ENCODE results near the gene ENHO. TPM values are rescaled to one million over a fixed set of nuclear protein-coding genes. Genes with fewer than 3 reads are reported as not detected.

ENHO gene
- total RNA-seq, 4 donors from 2014 or later, result 0.50 to 2.0 (median 1.1) TPM; not detected in 1

DNA sequence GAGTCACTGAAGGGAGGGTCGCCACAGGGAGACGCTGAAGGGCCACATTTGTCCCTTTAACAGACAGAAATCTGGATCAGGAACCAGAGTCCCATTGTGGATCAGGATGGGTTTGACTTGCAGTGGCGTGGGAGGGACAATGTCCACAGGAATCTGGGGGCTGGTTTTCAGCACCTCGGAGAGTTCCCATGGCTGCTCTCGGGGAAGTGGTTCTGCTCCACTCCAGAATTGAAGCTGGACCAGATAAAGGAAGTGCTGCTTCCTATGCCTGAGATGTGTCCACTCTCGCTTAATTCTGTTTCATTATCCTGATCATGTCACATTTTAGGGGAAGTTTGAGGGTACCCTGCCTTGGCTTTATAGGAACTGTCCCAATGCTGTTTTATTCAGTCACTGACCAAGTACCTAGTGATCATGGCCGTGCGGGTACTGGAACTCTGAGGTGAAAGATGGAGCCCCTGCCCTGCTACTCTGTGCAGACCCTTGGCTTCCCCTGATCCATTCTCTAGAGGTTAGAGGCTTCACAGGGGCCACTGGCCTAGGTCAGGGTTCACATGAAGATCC lies 28.7 kb downstream of the ENHO start:
- whole genome bisulfite sequencing, result 28% methylated on average over 8 of the region's 8 CpGs
- no peaks in the 10 kb centered on the region for H3K4me1 ChIP-seq
- H3K4me3 ChIP-seq, result no peak overlapping the region
- peaks cover 0 to 12% (median 0%) of the 10 kb centered on the region in 4 donors for H3K27me3 ChIP-seq
- no peaks in the 10 kb centered on the region for H3K9me3 ChIP-seq
- H3K36me3 ChIP-seq, result no peaks in the 10 kb centered on the region
- intact Hi-C loops (cut with DNase I), result no loop called here
- no peak overlapping the region for H3K27ac ChIP-seq (replicated peaks in 1 of 4)
- no peak for TF ChIP-seq POLR2AphosphoS5 (IDR thresholded peaks at IDR 0.05)
- no peak for TF ChIP-seq EP300 (IDR thresholded peaks at IDR 0.05)
- no peak for TF ChIP-seq POLR2A (IDR thresholded peaks at IDR 0.05; ENCODE audit: low read depth)
- TF ChIP-seq, protein P1, sequence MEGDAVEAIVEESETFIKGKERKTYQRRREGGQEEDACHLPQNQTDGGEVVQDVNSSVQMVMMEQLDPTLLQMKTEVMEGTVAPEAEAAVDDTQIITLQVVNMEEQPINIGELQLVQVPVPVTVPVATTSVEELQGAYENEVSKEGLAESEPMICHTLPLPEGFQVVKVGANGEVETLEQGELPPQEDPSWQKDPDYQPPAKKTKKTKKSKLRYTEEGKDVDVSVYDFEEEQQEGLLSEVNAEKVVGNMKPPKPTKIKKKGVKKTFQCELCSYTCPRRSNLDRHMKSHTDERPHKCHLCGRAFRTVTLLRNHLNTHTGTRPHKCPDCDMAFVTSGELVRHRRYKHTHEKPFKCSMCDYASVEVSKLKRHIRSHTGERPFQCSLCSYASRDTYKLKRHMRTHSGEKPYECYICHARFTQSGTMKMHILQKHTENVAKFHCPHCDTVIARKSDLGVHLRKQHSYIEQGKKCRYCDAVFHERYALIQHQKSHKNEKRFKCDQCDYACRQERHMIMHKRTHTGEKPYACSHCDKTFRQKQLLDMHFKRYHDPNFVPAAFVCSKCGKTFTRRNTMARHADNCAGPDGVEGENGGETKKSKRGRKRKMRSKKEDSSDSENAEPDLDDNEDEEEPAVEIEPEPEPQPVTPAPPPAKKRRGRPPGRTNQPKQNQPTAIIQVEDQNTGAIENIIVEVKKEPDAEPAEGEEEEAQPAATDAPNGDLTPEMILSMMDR (IDR thresholded peaks at IDR 0.05), result no peak
- DNase-seq (ENCODE audit: extremely low spot score), result no peak

GRCh38 chr9:34492051-34492450 lies 30.7 kb downstream of the ENHO start:
- Histone ChIP-seq H3K9me3 (no peaks in the 10 kb centered on the region), H3K4me1 (no peaks in the 10 kb centered on the region), H3K27me3 (peaks cover 0 to 12% (median 0%) of the 10 kb centered on the region in 4 donors), H3K4me3 (no peak overlapping the region), H3K27ac (replicated peaks in 1 of 4) (no peak overlapping the region), H3K36me3 (no peaks in the 10 kb centered on the region)
- intact Hi-C loops (cut with DNase I), result no loop called here
- TF ChIP-seq POLR2A (IDR thresholded peaks at IDR 0.05; ENCODE audit: low read depth) (no peak), POLR2AphosphoS5 (IDR thresholded peaks at IDR 0.05) (no peak), EP300 (IDR thresholded peaks at IDR 0.05) (no peak)
- TF ChIP-seq, protein P1 (IDR thresholded peaks at IDR 0.05), result no peak
- 35% methylated on average over 2 of the region's 2 CpGs for WGBS
- DNase-seq (ENCODE audit: extremely low spot score), result no peak

- intact Hi-C loops (cut with DNase I), result no loop called here
- TF ChIP-seq POLR2A (IDR thresholded peaks at IDR 0.05; ENCODE audit: low read depth) (no peak), EP300 (IDR thresholded peaks at IDR 0.05) (no peak), POLR2AphosphoS5 (IDR thresholded peaks at IDR 0.05) (no peak)
- TF ChIP-seq, protein P1 (IDR thresholded peaks at IDR 0.05), result no peak
- 66% methylated on average over 2 of the region's 2 CpGs for WGBS
- peaks cover 0 to 12% (median 0%) of the 10 kb centered on the region in 4 donors for H3K27me3 ChIP-seq
- no peak overlapping the region for H3K27ac ChIP-seq (replicated peaks in 1 of 4)
- H3K36me3 ChIP-seq, result no peaks in the 10 kb centered on the region
- H3K4me3 ChIP-seq, result no peak overlapping the region
- DNase-seq (ENCODE audit: extremely low spot score), result no peak
- no peaks in the 10 kb centered on the region for H3K4me1 ChIP-seq
- no peaks in the 10 kb centered on the region for H3K9me3 ChIP-seq
These were observed 31.2 kb downstream of the ENHO start for GRCh38 chr9:34491596-34491995.

DNA sequence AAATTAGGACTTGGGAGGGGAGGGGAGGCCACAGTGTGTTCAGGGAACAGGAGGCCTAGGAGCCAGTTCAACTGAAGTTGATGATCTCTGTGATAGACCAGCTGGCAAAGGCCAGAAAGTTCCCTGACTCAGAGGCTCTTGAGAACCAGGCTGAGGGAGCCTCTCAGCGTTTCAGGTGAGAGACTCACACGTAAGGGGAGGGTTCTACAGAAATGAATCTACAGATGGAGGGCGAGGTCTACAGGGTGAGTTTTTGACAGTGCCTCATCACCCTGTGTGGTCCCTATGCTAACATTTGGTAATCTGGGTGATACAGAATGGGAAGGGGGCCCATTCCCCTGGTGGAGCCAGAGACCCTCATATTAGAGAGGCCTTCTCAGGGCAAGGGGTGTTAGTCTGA lies 32.0 kb downstream of the ENHO start:
- peaks cover 0 to 12% (median 0%) of the 10 kb centered on the region in 4 donors for H3K27me3 ChIP-seq
- DNase-seq (ENCODE audit: extremely low spot score), result no peak
- 63% methylated on average over 3 of the region's 3 CpGs for WGBS
- no peaks in the 10 kb centered on the region for H3K9me3 ChIP-seq
- no peak for TF ChIP-seq POLR2AphosphoS5 (IDR thresholded peaks at IDR 0.05)
- TF ChIP-seq, protein P1 (IDR thresholded peaks at IDR 0.05), result no peak
- no peak for TF ChIP-seq POLR2A (IDR thresholded peaks at IDR 0.05; ENCODE audit: low read depth)
- no peak for TF ChIP-seq EP300 (IDR thresholded peaks at IDR 0.05)
- H3K36me3 ChIP-seq, result no peaks in the 10 kb centered on the region
- no peak overlapping the region for H3K4me3 ChIP-seq
- intact Hi-C loops (cut with DNase I), result no loop called here
- H3K4me1 ChIP-seq, result no peaks in the 10 kb centered on the region
- H3K27ac ChIP-seq (replicated peaks in 1 of 4), result no peak overlapping the region

DNA sequence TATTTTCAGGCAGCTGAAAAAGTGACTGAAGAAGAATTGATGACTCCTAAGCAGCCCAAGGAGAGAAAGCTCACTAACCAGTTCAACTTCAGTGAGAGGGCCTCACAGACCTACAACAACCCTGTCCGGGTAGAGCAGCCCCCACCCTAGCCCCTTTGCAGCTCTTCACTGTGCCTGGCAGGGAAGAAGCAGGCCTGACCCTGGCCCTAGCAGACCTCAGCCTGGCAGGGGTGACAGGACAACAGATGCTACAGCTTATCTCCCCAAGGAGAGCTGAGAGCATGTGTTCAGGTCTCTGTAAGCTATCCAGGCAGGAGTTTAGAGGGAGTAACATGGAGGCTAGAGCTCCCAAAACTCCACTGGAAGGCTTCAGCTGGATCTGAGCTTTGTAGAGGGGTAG lies 32.4 kb downstream of the ENHO start:
- Histone ChIP-seq H3K36me3 (no peaks in the 10 kb centered on the region), H3K27ac (replicated peaks in 1 of 4) (no peak overlapping the region), H3K27me3 (peaks cover 0 to 12% (median 0%) of the 10 kb centered on the region in 4 donors), H3K4me1 (no peaks in the 10 kb centered on the region), H3K9me3 (no peaks in the 10 kb centered on the region), H3K4me3 (no peak overlapping the region)
- no peak for DNase-seq (ENCODE audit: extremely low spot score)
- intact Hi-C loops (cut with DNase I), result no loop called here
- WGBS, result 60% methylated on average over 1 of the region's 1 CpG
- TF ChIP-seq, protein P1 (IDR thresholded peaks at IDR 0.05), result no peak
- TF ChIP-seq EP300 (IDR thresholded peaks at IDR 0.05), result no peak
- TF ChIP-seq POLR2A (IDR thresholded peaks at IDR 0.05; ENCODE audit: low read depth), result no peak
- no peak for TF ChIP-seq POLR2AphosphoS5 (IDR thresholded peaks at IDR 0.05)

Measured in esophagus muscularis mucosa (tissue), 4 donors.